ENCODE measurements around the gene CLDN7. TPM values are rescaled to one million over a fixed set of nuclear protein-coding genes. Genes with fewer than 3 reads are reported as not detected.

The CLDN7 gene
- total and polyA plus RNA-seq, 5 donors, result 1.8 to 3.4 (median 2.9) TPM

DNA sequence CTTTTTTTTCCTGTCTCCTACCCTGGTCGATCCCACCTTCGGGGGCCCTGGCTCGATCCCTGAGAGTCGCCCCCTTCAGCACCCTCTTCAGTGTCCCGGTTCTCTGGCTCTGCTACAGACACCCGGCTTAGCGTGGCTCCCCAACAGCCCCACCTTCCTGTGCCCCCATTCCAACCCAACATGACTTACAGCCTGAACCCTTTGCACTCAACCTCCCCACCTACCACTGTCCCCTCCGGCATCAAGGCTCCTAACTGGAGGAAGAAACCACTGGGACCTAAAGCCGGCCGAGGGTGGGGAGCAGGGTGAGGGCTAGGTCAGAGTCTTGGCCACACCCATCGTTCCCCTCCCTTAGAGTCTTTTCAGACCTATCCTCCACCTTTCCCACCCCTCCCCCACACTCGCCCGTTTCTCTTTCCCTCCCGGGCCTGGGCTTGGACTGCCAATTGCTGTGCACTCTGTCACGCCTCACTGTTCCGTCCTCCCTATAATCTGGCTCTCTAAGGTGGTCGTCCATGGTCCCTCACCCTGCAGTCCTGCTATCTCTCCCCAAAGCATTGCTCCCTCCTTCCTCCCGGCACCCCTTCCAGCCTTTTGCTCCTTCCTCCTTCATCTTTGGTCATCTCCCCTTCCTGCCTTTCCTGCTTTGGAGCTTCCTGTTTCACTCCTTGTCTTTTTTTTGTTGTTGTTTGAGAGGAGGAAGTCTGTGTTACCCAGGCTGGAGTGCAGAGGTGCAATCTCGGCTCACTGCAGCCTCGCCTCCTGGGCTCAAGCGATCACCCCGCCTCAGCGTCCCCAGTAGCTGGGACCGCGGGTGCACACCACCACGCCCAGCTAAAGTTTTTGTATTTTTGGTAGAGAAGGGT, 890 bp upstream of the CLDN7 start:
- DNase-seq (peak in 2 of 3 donors; percentile 2 to 57), ATAC-seq (peak; percentile 10 to 13)
- no peaks in the 10 kb centered on the region for H3K9me3 ChIP-seq (ENCODE audit: control insufficient read depth, low read length)
- H3K27ac ChIP-seq (ENCODE audit: low read length), result no peak overlapping the region
- intact Hi-C loops (cut with DNase I), result no loop called here
- H3K27me3 ChIP-seq (ENCODE audit: control insufficient read depth, insufficient read depth), result no peaks in the 10 kb centered on the region
- H3K4me3 ChIP-seq (ENCODE audit: low read length), result no peak overlapping the region
- 7% methylated on average over 26 of the region's 26 CpGs for WGBS
- no peaks in the 10 kb centered on the region for H3K4me1 ChIP-seq (ENCODE audit: control insufficient read depth, insufficient read depth, low read length)

DNA sequence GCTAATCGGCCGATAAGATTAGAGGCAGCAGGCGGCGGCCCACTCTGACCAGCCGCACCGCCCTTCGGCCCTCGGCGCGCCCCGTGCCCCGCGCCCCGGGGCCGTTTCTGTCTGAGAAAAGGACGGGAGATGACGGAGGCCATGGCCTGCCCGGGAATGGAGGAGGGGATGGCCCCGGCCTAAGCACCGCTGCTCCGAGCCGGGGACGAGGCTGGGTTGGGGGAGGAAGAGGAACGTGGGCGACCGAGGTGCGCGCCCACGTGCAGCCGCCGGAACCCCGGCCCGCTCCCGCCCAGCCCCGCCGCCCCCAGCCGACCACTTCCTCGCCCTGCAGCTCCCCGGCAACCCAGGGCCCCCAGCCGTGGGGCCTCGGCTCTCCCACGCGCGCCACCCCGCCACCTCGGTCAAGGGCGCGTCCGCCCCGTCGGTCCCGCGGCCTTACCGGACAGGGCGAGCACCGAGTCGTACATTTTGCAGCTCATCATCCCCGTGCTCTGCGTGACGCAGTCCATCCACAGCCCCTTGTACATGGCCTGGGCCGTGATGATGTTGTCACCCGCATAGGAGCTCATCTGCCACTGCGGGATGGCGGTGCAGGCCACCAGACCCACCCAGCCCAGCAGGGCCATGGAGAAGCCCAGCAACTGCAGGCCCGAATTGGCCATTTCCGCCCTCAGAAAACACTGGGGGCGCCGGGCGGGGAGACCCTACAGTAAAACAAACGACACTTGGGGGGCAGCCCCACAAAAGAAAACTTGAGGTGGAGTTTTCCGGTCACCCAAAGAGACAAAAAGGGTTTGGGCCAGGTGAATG, 693 bp downstream of the CLDN7 start:
- intact Hi-C loops (cut with DNase I), result no loop called here
- 7% methylated on average over 71 of the region's 71 CpGs for WGBS
- peak; percentile 11 to 22 for ATAC-seq

DNA sequence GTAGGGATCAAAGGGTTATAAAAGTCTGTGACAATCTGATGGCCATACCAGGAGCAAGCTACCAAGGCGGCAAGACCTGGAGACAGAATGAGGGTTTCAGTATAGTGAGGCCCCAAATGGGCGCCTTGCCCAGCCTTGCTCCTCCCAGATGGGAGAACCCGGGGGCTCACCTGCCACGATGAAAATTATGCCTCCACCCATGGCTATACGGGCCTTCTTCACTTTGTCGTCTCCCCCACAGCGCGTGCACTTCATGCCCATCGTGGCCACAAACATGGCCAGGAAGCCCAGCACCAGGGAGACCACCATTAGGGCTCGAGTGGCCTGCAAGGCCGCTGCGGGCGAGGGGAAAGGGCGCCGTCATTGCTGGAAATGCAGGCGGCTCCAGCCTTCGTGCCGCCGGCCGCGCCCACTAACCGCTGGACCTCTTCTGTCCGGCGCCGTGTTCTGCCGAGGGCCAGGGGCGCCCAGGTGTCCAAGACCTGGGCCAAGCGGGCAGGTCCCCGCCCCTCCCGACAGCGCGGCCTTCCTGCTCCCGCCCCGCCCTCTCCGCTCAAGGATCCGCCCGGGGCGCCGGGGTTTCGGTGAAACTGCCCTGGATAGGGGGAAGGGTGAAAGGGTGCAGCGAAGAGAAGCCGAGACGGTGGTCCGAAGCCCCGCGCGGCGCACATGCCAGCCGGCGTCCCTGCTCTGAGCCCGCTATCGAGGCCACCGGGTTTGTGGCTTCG, 1.5 kb downstream of the CLDN7 start:
- Histone ChIP-seq H3K27ac (ENCODE audit: low read length) (no peak overlapping the region), H3K9me3 (ENCODE audit: control insufficient read depth, low read length) (no peaks in the 10 kb centered on the region), H3K27me3 (ENCODE audit: control insufficient read depth, insufficient read depth) (no peaks in the 10 kb centered on the region), H3K4me1 (ENCODE audit: control insufficient read depth, insufficient read depth, low read length) (no peaks in the 10 kb centered on the region), H3K4me3 (ENCODE audit: low read length) (peak overlapping the region; percentile 36)
- ATAC-seq (peak; percentile 52 to 59), DNase-seq (peak; percentile 39 to 78 (median 73))
- 8% methylated on average over 54 of the region's 54 CpGs for WGBS
- intact Hi-C loops (cut with DNase I), result no loop called here

More for the DNA sequence above, 693 bp downstream of the CLDN7 start:
- Histone ChIP-seq H3K4me3 (ENCODE audit: low read length) (peak overlapping the region; percentile 36), H3K27me3 (ENCODE audit: control insufficient read depth, insufficient read depth) (no peaks in the 10 kb centered on the region), H3K9me3 (ENCODE audit: control insufficient read depth, low read length) (no peaks in the 10 kb centered on the region), H3K4me1 (ENCODE audit: control insufficient read depth, insufficient read depth, low read length) (no peaks in the 10 kb centered on the region), H3K27ac (ENCODE audit: low read length) (no peak overlapping the region)
- DNase-seq, result peak in 2 of 3 donors; percentile 58 to 64

DNA sequence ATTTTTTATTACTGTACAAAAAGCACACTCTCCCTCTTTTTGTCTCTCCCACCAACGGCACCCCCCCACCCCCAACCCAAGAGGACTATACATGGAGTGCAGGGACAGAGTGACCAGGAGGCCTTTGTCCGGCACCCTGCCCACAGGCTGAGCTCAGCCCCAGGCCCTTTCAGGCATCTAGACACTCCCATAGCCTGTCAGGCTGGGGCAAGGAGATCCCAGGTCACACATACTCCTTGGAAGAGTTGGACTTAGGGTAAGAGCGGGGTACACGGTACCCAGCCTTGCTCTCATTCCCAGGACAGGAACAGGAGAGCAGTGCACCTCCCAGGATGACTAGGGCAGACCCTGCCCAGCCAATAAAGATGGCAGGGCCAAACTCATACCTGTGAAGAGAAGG, 2.1 kb downstream of the CLDN7 start:
- intact Hi-C loops (cut with DNase I), result no loop called here
- WGBS, result 85% methylated on average over 4 of the region's 4 CpGs
- Histone ChIP-seq H3K4me3 (ENCODE audit: low read length) (no peak overlapping the region), H3K4me1 (ENCODE audit: control insufficient read depth, insufficient read depth, low read length) (no peaks in the 10 kb centered on the region), H3K27me3 (ENCODE audit: control insufficient read depth, insufficient read depth) (no peaks in the 10 kb centered on the region), H3K9me3 (ENCODE audit: control insufficient read depth, low read length) (no peaks in the 10 kb centered on the region), H3K27ac (ENCODE audit: low read length) (no peak overlapping the region)
- ATAC-seq, result peak in 1 of 2 donors; percentile 6
- DNase-seq, result peak in 1 of 3 donors; percentile 7

DNA sequence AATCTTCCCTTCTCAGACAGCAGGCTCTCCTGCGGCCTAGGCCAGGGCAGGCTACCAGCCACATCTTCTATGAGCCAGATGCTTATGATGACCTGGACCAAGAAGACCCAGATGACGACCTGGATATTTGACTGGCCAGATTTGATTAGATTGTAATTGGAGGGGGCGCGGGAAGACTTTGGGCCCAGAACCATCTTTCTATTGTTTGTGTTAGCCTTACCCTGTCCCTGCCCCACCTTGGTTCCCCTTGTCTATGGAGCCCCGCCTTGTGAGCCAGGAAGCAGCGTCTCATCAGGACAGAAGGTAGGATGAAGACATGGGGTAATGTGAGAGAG, 2.8 kb downstream of the CLDN7 start:
- H3K27me3 ChIP-seq (ENCODE audit: control insufficient read depth, insufficient read depth), result no peaks in the 10 kb centered on the region
- 93% methylated on average over 6 of the region's 6 CpGs for WGBS
- no peak overlapping the region for H3K27ac ChIP-seq (ENCODE audit: low read length)
- peak in 1 of 3 donors; percentile 3 for DNase-seq
- intact Hi-C loops (cut with DNase I), result no loop called here
- H3K9me3 ChIP-seq (ENCODE audit: control insufficient read depth, low read length), result no peaks in the 10 kb centered on the region
- no peaks in the 10 kb centered on the region for H3K4me1 ChIP-seq (ENCODE audit: control insufficient read depth, insufficient read depth, low read length)
- H3K4me3 ChIP-seq (ENCODE audit: low read length), result no peak overlapping the region
- ATAC-seq, result no peak

DNA sequence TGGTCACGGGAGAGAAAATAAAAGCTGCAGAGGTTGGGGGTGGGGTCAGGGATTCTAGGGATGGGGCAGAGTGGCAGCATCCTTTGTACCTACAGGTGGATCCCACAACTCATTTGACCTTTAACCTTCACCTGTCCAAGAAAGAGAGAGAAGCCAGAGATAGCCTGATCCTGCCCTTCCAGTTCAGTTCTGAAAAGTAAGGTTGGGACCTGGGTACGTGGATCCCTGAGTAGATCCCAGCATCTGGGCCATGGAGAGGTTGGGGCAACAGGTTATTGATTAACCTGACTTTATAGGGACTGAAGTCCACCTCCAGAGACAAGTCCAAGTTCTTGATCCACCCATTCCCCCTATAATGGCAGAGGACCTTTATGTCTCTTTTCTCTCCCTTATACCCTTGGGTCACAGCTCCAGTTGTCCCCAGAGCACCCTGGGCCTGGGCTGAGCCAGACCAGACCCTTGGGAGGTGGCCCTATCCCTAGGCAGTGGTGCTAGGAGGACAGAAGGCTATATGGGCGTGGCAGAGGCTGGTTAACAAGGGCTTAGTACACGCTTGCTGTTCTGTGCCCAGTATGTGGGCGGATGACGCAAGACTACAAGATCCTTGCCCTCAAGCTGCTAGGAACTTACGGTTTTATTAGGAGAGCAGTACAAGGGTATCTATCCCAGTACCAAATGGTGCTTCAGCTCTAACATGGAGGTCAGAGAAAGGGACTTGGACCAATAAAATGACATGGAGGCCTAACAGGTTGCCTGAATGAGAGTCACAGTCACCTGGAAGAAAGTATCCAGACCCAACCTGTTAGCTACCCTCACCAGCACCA, 3.3 kb downstream of the CLDN7 start:
- ATAC-seq, result no peak
- H3K27me3 ChIP-seq (ENCODE audit: control insufficient read depth, insufficient read depth), result no peaks in the 10 kb centered on the region
- intact Hi-C loops (cut with DNase I), result no loop called here
- H3K4me3 ChIP-seq (ENCODE audit: low read length), result no peak overlapping the region
- H3K9me3 ChIP-seq (ENCODE audit: control insufficient read depth, low read length), result no peaks in the 10 kb centered on the region
- no peak overlapping the region for H3K27ac ChIP-seq (ENCODE audit: low read length)
- WGBS, result 80% methylated on average over 7 of the region's 7 CpGs
- peak in 1 of 3 donors; percentile 35 for DNase-seq
- H3K4me1 ChIP-seq (ENCODE audit: control insufficient read depth, insufficient read depth, low read length), result no peaks in the 10 kb centered on the region

DNA sequence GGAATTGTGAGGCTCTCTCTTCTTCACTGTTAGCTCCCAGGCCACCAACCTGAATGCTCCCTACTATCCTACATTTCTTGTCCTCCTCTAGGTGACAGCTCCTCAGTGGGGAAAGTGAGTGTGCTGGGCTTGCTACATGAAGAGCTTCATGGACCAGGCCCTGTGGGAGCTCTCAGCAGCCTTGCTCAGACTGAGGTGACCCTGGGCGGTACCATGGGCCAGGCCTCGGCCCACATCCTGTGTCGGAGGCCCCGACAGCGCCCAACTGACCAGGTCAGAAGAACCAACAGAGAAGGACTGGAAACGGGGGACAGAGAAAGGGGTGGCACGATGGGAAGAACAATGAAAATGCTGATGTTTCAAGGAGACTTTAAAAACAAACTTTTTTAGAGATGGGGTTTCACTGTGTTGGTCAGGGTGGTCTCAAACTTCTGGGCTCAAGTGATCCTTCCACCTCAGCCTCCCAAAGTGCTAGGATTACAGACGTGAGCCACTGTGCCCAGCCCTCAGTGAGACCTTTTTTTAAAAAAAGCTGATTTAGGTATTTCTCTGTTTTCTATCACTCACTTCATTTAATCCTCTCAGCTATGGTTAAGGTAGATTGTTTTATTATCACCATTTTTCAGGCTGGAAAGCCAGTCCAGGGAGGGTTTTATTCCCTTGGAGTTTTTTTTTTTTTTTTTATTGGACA, 5.4 kb downstream of the CLDN7 start:
- Histone ChIP-seq H3K4me1 (ENCODE audit: control insufficient read depth, insufficient read depth, low read length) (no peaks in the 10 kb centered on the region), H3K27me3 (ENCODE audit: control insufficient read depth, insufficient read depth) (no peaks in the 10 kb centered on the region), H3K4me3 (ENCODE audit: low read length) (no peak overlapping the region), H3K9me3 (ENCODE audit: control insufficient read depth, low read length) (no peaks in the 10 kb centered on the region), H3K27ac (ENCODE audit: low read length) (no peak overlapping the region)
- ATAC-seq (no peak), DNase-seq (no peak)
- intact Hi-C loops (cut with DNase I), result no loop called here
- WGBS, result 88% methylated on average over 8 of the region's 8 CpGs

DNA sequence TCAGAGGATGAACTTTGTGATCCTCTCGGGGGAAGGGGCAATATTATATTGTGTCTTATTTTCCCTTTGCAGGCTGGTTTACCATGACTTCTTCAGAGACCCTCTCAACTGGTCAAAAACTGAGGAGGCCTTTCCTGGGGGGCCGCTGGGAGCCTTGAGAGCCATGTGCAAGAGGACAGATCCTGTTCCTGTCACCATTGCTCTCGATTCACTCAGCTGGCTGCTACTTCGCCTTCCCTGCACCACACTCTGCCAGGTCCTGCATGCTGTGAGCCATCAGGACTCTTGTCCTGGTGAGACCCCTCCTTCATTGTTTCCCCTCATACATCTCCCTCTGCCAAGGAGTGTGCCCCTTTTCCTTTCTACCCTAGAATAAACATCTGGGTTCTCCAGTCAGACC, 7.8 kb downstream of the CLDN7 start:
- H3K9me3 ChIP-seq (ENCODE audit: control insufficient read depth, low read length), result no peaks in the 10 kb centered on the region
- DNase-seq, result no peak
- H3K4me3 ChIP-seq (ENCODE audit: low read length), result no peak overlapping the region
- H3K27ac ChIP-seq (ENCODE audit: low read length), result no peak overlapping the region
- no peaks in the 10 kb centered on the region for H3K27me3 ChIP-seq (ENCODE audit: control insufficient read depth, insufficient read depth)
- intact Hi-C loops (cut with DNase I), result no loop called here
- ATAC-seq, result no peak
- 95% methylated on average over 4 of the region's 4 CpGs for WGBS
- H3K4me1 ChIP-seq (ENCODE audit: control insufficient read depth, insufficient read depth, low read length), result peaks cover 6% of the 10 kb centered on the region

DNA sequence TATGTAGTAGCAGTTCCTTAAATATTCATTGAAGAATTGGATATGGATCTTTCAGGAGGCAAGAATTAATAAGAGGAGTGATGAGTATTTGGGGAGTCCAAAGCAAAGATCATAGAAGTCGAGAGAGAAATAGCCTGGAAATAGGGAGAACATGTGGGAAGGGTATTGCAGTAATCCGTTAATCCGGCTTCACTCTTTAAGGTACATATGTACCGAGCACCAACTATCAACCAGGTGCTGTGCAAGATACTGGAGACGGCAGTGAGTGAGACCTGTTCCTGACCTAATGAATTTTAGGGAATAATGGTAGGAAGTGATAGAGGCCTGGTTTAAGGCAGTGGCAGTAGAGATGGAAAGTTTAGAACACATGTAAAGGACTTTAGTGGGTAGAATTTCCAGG, 9.2 kb downstream of the CLDN7 start:
- Histone ChIP-seq H3K27me3 (ENCODE audit: control insufficient read depth, insufficient read depth) (no peaks in the 10 kb centered on the region), H3K4me1 (ENCODE audit: control insufficient read depth, insufficient read depth, low read length) (peaks cover 13% of the 10 kb centered on the region), H3K9me3 (ENCODE audit: control insufficient read depth, low read length) (no peaks in the 10 kb centered on the region), H3K4me3 (ENCODE audit: low read length) (peak overlapping the region; percentile 65), H3K27ac (ENCODE audit: low read length) (no peak overlapping the region)
- 78% methylated on average over 5 of the region's 5 CpGs for WGBS
- DNase-seq (no peak), ATAC-seq (no peak)
- intact Hi-C loops (cut with DNase I), result no loop called here
